ENCODE results near the gene KCNK18. TPM values are rescaled to one million over a fixed set of nuclear protein-coding genes. Genes with fewer than 3 reads are reported as not detected.
A peak's percentile ranks its signal among the peaks of the same experiment; 100 is the strongest.

KCNK18 gene
- total RNA-seq, 1 experiment from 2014 or later = not detected

- Mint-ChIP-seq H3K9me3 (peaks cover 2% of the 10 kb centered on the region in 2 experiments; a peak in 2 of 5 replicates), H3K27ac (no peak overlapping the region), H3K4me3 (peak overlapping the region; percentile 67 to 82), H3K27me3 (ENCODE audit: low read depth) (peaks cover 71% of the 10 kb centered on the region), H3K4me1 (peaks cover 18 to 24% of the 10 kb centered on the region in 2 experiments), H3K36me3 (ENCODE audit: insufficient read depth in 1 of 3, low read depth in 3 of 3) (no peaks in the 10 kb centered on the region; a peak in 1 of 7 replicates)
- Histone ChIP-seq H4K91ac (ENCODE audit: insufficient read length, low read depth, low read length) (no peak overlapping the region), H3K4ac (ENCODE audit: low read depth, low read length) (no peak overlapping the region), H2BK20ac (ENCODE audit: low read depth, low read length, poor library complexity, severe bottlenecking) (no peak overlapping the region), H2BK15ac (ENCODE audit: low read depth, low read length) (no peak overlapping the region), H4K5ac (ENCODE audit: insufficient read length, low read depth, low read length) (no peak overlapping the region), H3T11ph (ENCODE audit: low read length) (no peak overlapping the region), H3K9ac (ENCODE audit: extremely low read depth, insufficient read length, low read length) (no peak overlapping the region), H3K4me1 (ENCODE audit: insufficient read depth, low read length) (no peaks in the 10 kb centered on the region; the same call in 1 of the 2 replicates), H2AK5ac (ENCODE audit: insufficient read length, low read length) (no peak overlapping the region), H2AFZ (ENCODE audit: low read length) (no peak overlapping the region), H3K9me3 (ENCODE audit: control insufficient read depth, low read depth, low read length) (no peaks in the 10 kb centered on the region), H3K27me3 (ENCODE audit: insufficient read depth, low read length) (peaks cover 12% of the 10 kb centered on the region; the same call in 1 of the 2 replicates), H2BK12ac (ENCODE audit: insufficient read length, low read depth, low read length) (no peak overlapping the region), H2BK5ac (ENCODE audit: insufficient read length, low read length) (no peak overlapping the region), H3K18ac (ENCODE audit: insufficient read length, low read depth, low read length) (no peak overlapping the region), H3K23me2 (ENCODE audit: insufficient read length, low read depth, low read length, poor library complexity, severe bottlenecking) (peaks cover 7% of the 10 kb centered on the region), H3K79me2 (ENCODE audit: insufficient read depth, low read length) (no peaks in the 10 kb centered on the region), H3K27ac (ENCODE audit: insufficient read length, low read depth, low read length) (no peak overlapping the region), H3K4me2 (ENCODE audit: insufficient read depth, insufficient read length, low read length) (peak overlapping the region; percentile 67), H3K14ac (ENCODE audit: insufficient read depth, low read length) (peak overlapping the region; percentile 38), H4K8ac (replicated peaks; ENCODE audit: insufficient read length, low read depth, low read length) (no peak overlapping the region), H3K79me1 (ENCODE audit: insufficient read depth, low read depth, low read length, poor library complexity, severe bottlenecking) (no peaks in the 10 kb centered on the region), H3K23ac (ENCODE audit: insufficient read length, low read depth, low read length) (no peak overlapping the region), H4K20me1 (ENCODE audit: control insufficient read depth, insufficient read depth, insufficient read length) (no peaks in the 10 kb centered on the region), H3K56ac (ENCODE audit: insufficient read length, low read depth, low read length) (no peak overlapping the region), H2BK120ac (ENCODE audit: low read depth, low read length, poor library complexity, severe bottlenecking) (no peak overlapping the region)
- TF ChIP-seq, protein P1, sequence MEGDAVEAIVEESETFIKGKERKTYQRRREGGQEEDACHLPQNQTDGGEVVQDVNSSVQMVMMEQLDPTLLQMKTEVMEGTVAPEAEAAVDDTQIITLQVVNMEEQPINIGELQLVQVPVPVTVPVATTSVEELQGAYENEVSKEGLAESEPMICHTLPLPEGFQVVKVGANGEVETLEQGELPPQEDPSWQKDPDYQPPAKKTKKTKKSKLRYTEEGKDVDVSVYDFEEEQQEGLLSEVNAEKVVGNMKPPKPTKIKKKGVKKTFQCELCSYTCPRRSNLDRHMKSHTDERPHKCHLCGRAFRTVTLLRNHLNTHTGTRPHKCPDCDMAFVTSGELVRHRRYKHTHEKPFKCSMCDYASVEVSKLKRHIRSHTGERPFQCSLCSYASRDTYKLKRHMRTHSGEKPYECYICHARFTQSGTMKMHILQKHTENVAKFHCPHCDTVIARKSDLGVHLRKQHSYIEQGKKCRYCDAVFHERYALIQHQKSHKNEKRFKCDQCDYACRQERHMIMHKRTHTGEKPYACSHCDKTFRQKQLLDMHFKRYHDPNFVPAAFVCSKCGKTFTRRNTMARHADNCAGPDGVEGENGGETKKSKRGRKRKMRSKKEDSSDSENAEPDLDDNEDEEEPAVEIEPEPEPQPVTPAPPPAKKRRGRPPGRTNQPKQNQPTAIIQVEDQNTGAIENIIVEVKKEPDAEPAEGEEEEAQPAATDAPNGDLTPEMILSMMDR (conservative IDR thresholded peaks at IDR 0.05) = no peak
- WGBS (ENCODE audit: extremely low coverage, insufficient read length, low lambda C conversion rate) = no CpG with 5 or more reads among the region's 22 CpGs
- peak; percentile 86 for DNase-seq
Observed at GRCh38 chr10:117217196-117217761, 20.0 kb downstream of the KCNK18 start.

All from H9 (cell line).